ENCODE data around the gene SDR39U1.

Gene SDR39U1

GRCh38 chr14:24429395-24430142, 13.0 kb downstream of the SDR39U1 start, which contains the start of the genes CBLN3 and KHNYN:
Gene CBLN3, minus strand, starts transcription at chr14:24429668. Its CDS starts 614 bp downstream, at chr14:24429054.
Gene KHNYN, plus strand, starts transcription at chr14:24429954. Its CDS starts 777 bp downstream, at chr14:24430731.
- DNase-seq (ENCODE audit: low read depth) = peak; percentile 51

DNA sequence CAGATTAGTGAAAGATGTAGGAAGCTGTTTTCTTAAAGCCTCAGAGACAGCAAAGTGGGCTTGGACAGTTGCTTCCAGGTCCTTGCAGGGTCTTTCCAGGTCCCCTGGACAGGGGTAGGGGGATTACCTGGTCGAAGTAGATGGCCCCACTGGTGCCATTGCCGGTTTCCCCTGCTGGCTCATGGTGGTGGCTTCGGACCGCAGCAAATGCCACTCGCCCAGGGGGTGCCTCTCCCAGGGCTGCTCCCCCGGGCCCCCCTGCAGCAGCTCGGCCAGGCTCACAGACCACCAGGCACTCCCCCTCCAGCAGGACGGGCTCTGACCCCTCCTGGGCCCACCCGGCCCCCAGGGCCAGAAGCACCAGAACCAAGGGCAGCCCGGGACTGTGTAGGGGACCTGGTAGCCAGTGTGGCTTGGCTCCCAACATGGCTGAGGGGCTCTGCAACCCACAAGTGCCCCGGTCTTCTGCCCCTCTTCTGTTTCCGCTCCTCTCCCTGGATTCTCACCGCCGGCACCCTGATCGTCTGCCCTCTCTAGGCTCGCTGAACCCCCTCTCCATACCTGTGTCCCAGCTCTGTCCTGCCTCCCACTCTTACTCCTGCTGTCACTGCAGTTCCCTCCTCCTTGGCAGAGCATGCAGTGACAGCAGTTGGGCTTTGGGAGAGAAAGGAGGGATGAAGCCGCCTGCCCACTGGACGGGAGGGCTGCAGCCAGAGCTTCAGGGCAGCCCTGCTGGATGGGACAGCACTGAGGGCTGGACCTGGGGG, 13.8 kb downstream of the SDR39U1 start:
- no peak for DNase-seq (ENCODE audit: low read depth)

DNA sequence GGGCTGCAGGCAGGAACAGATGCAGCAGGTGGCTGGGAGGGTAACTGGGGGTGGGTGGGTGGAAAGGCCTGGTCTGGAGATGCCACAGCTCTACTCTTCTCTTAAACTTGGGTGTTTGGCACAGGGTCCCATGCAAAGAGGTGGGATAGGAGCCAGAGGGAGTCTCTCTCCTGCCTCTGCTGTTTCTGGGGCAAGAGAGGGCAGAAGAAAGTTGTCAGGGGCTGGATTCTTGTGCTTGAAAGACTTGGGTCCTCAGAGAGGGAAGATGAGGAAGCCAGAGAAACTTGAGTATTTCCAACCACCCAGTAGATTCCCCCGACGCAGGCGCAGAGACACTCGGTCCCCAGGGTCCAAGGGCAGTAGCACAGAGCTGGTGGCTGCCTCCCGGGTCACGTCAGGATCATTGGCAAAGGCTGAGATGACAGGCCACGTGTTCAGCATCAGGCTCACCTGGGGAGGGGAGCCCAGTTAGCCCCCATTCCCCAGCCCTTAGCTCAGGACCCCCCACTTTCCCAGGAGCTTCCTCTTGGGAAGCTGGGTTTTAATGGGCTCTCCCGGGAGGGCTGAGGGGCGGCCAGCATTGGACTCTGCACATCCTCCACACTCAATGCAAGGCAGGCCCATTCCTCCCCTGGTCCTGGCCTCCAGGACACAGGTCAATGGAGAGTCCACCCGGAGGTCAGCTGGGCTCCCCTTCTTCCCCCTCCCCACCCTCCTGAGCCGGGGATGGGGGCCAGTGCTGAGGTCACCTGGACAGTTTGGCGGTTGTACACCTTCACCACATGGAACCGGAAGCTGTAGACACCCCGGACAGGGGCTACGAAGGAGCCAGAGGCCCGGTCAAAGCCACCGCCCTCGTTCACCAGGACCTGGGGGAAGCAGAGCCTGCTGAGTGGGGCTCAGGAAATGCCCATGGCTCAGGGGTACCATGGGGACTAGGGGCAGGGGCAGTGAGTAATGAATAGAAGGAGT, 14.8 kb downstream of the SDR39U1 start:
- no peak for DNase-seq (ENCODE audit: low read depth)

DNA sequence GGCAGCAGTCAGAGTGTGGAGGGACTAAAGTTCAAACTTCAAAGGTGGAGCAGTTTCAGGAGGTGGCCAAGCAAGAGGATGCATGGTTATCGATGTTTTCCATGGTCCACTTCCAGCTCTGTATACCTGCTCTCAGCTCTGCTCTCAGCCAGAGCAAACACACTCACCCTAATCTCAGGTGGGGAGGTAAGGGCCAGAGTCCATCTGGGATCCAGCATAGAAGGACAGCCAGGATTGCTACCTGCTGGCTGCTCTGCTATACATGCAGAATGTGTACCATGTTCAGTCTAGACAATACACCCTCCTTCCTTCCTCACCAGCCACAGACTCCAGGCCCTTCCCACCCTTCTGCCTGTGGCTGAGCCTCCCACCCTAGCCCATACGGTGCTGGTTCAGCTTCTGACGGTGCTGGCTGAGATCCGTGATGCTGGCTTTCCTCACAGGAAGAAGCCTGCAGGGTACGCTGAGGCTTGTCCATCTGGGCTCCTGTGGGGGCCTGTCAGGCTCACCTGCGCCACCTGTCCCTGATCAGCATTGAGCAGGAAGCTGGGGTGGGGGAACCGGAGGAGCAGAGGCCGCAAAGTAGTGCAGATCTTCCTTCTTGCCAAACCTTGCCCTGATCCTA, 15.6 kb downstream of the SDR39U1 start:
- DNase-seq (ENCODE audit: low read depth) = no peak

DNA sequence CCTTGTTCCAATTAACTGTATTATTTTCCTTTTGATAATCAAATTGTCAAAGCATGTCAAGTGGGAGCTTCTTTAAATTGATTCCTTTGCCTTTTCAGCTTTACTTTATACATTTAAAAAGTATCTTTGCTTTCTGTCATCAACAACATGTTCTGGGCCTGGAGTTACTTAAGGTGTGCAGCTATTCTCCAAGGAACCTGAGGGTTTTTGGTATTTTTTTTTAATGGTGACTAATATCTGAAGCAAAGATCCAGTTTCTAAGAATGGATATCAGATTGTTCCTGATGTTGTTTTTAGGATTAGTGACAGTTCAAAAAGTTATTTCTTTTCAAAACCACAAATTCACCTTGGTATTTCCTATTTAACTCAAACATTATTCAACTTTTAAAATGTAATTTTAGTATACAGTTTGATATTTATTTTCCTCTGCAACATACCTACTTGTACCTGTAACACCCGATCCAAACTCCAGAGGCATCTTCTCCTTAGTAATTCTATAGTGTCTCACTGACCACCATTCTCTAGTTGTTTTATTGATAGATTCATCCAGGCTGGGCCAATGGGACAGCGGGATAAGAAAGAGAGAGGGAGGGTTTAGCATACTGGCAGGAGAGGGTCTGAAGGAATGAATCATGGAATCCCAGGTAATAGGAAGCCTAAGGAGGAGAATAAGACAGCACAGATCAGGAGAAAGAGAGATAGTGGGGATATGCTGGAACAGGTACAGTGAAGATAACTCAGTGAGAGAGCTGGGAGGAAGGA, 16.2 kb downstream of the SDR39U1 start:
- DNase-seq (ENCODE audit: low read depth) = no peak

- no peak for DNase-seq (ENCODE audit: low read depth)
These were observed 16.9 kb downstream of the SDR39U1 start for GRCh38 chr14:24425704-24426103.

- no peak for DNase-seq (ENCODE audit: low read depth)
These were observed 19.6 kb downstream of the SDR39U1 start for GRCh38 chr14:24422694-24423601.

DNA sequence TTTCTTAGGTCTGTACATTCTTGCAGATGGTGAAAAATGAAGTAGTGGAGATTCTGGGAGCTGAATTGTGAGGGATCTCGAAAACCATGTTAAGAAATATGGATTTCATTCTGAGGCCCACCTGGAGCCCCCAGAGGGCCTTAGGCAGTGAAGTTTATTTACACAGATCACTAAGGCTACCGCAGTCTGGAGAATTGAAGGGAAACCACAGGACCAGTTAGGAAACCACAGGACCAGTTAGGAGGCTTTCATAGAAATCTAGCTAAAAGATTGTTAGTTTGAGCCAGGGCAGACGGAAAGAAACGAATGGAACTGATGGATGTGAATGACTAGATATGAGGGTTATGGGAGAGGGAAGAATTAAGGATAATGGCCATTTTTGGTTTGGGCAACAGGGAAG, 20.3 kb downstream of the SDR39U1 start:
- DNase-seq (ENCODE audit: low read depth) = no peak

DNA sequence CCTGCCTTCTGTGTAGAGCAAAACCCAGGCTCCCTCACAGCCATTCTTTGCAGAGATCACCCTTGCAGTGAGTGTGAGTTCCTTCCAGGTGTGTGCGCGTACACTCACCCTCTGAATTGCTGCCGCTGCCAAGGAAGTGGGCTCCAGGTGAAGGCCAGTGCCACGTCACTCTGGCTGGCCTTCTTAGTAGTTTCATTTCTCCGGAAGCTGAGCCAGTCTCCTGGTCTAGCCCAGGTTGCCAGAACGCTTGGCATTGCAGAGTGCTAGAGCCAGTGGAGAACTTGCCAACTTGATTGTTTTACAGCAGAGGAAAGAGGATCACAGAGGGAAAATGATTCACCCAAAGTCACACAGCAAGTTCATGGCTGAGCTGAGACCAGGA, 24.1 kb downstream of the SDR39U1 start:
- DNase-seq (ENCODE audit: low read depth) = no peak

DNA sequence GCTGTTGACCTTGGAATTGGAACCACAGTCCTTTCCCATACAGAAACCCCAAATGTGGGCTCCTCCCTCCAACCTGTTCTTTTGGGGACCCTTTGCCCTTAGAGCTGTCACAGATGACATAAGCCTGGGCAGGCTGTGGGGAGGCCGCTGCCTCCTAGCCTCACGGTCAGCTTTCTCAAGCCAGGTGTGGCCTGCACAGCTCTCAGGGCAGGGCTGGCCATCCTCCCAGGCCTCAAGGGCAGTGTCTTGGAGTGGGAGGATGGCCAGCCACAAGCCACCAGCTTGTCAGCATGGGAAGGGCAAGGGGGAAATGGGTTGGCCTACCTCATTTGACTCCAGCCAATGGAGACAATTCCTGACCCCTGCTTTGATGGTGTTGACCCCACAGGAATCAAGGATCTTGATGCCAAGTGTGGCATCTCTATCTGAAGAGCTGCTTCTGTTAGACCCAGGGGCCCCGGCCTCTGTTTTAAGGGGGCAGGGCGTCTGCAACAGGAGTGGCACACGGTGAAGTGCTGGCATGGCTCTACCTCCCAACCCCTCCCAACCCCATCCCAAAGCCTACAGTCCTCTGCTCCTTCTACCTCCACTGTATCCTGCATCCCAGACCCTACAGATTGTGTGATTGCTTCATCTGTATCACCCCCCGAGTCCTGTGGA, 24.6 kb downstream of the SDR39U1 start:
- DNase-seq (ENCODE audit: low read depth) = no peak

DNA sequence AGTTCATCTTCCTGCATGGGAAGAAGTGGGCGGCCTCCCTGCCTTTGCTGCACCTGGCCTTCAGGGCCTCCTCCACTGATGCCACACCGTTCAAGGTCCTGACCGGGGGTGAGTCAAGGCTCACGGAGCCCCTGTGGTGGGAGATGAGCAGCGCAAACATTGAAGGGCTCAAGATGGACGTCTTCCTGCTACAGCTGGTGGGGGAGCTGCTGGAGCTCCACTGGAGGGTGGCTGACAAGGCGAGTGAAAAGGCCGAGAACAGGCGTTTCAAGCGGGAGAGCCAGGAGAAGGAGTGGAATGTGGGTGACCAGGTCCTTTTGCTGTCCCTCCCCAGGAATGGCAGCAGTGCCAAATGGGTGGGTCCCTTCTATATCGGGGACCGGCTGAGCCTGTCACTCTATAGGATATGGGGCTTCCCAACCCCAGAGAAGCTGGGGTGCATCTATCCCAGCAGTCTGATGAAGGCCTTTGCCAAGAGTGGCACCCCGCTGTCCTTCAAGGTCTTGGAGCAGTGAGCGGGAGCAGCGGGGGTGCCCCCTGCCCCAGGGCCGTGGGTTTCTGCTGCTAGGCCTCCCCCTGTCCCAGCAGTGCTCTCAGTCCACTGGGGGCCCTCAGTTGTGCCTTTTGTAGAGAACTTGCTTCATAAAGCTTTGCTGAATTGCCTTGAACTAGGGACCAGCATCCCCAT, 25.5 kb downstream of the SDR39U1 start:
- no peak for DNase-seq (ENCODE audit: low read depth)

- DNase-seq (ENCODE audit: low read depth) = no peak
These were observed 26.2 kb downstream of the SDR39U1 start for GRCh38 chr14:24416254-24416931.

GRCh38 chr14:24415421-24416253, 26.9 kb downstream of the SDR39U1 start:
- no peak for DNase-seq (ENCODE audit: low read depth)

GRCh38 chr14:24414732-24415420, 27.7 kb downstream of the SDR39U1 start:
- no peak for DNase-seq (ENCODE audit: low read depth)

DNA sequence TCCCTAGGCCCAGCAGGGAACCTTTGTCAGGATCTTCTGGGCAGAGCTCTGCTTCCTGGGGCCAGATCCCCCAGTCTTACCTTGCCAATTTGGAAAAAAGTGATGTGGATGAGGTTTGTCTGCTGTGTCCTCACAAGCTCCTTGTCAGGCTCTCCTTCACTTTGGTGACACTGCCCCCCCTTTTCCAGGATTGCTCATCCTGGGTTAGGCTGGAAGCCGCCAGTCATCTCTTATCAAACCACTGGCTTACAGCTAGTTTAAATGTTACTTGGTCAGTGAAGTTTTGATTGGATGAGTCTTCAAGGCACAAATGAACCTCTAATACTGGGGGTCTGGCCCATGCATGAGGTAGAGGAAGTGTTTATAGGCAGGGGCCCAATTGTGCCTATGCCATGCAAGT, 28.5 kb downstream of the SDR39U1 start:
- no peak for DNase-seq (ENCODE audit: low read depth)
